Measurements from ENCODE around the gene HMX1.

DNA sequence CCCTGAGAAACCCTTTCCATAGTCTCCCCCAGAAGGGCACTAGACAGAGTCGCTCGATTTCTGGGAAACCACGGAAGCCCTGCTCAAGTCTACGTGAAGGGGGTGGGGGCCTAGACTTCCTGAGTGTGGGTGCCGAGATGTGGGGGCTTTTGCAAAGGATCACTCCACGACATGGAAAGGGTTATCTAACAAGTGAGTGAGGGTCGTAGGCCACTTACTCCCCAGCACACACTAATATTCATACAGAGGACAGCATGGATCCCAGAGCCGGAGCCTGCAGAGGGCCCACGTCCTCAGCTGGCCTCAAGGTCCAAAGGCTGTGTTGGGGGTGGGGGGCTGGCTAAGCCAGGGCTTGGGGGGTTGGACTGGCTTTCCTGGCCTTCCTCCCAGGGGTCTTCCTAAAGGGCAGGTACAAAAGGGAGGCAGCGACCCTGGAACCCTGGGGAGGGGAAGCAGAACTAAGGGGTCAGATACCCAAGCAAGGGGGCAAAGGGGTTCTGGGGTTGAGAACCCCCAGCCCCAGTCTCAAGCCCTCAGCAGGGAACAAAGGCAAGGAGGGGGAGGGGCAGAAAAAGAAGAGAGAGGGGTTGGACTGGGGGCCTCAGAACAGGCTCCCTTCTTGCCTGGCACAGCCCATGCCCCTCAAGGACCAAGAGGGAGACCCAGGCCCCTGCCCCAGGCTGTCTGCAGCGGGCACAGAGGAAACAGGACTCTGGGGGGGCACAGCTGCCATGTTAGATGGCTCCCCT, 1.6 kb downstream of the HMX1 start:
- TF ChIP-seq POLR2A (IDR thresholded peaks at IDR 0.05) (no peak), CTCF (IDR thresholded peaks at IDR 0.05) (no peak), POLR2AphosphoS5 (IDR thresholded peaks at IDR 0.05) (no peak)
